HFFc6 (cell line): ENCODE measurements around the gene PRKG1. TPM values are rescaled to one million over a fixed set of nuclear protein-coding genes. Genes with fewer than 3 reads are reported as not detected.
A peak's percentile ranks its signal among the peaks of the same experiment; 100 is the strongest.

ENCODE experiments used
- DNase-seq: peaks from one replicate; pipeline ENCODE4 v3.0.0-alpha.2; 2018
- H3K27ac Mint-ChIP-seq: 2 replicates; pipeline ENCODE4 v1.8.0; 2020; ENCODE audit warnings: mild to moderate bottlenecking, mixed read lengths
- H3K27me3 Mint-ChIP-seq: 2 replicates; pipeline ENCODE4 v1.8.0; 2021; ENCODE audit warnings: mild to moderate bottlenecking, moderate library complexity, mixed read lengths; ENCODE audit not compliant: insufficient read depth
- H3K36me3 Mint-ChIP-seq: 2 replicates; pipeline ENCODE4 v1.8.0; 2021; ENCODE audit warnings: low read depth, mixed read lengths
- H3K4me1 Mint-ChIP-seq: 2 replicates; pipeline ENCODE4 v1.8.0; 2020; ENCODE audit warnings: low read depth, mixed read lengths
- H3K4me3 Mint-ChIP-seq: 2 replicates; pipeline ENCODE4 v1.8.0; 2020; ENCODE audit warnings: mild to moderate bottlenecking, moderate library complexity, mixed read lengths
- H3K9me3 Mint-ChIP-seq: 2 replicates; pipeline ENCODE4 v1.8.0; 2020; ENCODE audit warnings: mild to moderate bottlenecking, mixed read lengths
- total RNA-seq, 6 experiments: library from RNA; stranded (reverse); fragmentation: NEBNext Ultra II Directional; extraction: Animal tissue kit (Norgen Biotek cat#: 25700); gene quantifications; 2 replicates in 1 of 6; 3 replicates in 5 of 6; pipeline ENCODE4 v1.2.3, GENCODE V29; 2021
- TF ChIP-seq, protein P1 (sequence below): fragments of 200-600 bp; sonication (generic); IDR thresholded peaks from 2 replicates; pipeline ENCODE4 v1.5.0; 2021; ENCODE audit warnings: antibody characterized with exemption, mild to moderate bottlenecking

PRKG1 gene
- total RNA-seq, 6 experiments from 2014 or later: 9.3 to 10.1 (median 9.8) TPM

DNA sequence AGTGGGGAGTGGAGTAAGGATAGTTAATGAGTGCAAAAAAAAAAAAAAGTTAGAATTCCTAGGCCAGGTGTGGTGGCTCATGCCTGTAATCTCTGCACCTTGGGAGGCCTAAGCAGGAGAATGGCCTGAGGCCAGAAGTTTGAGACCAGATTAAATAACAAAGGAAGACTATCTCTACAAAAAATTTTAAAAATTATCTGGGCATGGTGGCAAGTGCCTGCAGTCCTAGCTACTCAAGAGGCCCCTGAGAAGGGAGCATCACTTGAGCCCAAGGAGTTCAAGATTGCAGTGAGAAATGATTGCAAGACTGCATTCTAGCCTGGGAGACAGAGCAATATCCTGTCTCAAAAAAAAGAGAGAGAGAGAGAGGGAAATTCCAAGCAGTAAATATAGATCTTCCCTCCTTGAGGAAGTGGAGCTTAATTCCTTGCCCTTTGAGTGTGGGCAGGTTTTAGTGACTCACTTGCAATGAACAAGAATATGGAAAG lies 644.6 kb downstream of the PRKG1 start:
- Mint-ChIP-seq H3K9me3 (no peaks in the 10 kb centered on the region), H3K36me3 (no peaks in the 10 kb centered on the region), H3K4me3 (no peak overlapping the region), H3K27ac (no peak overlapping the region), H3K4me1 (peaks cover 15% of the 10 kb centered on the region), H3K27me3 (peaks cover 2% of the 10 kb centered on the region; the same call in 1 of the 2 replicates)
- peak; percentile 23 for DNase-seq
- TF ChIP-seq, protein P1, sequence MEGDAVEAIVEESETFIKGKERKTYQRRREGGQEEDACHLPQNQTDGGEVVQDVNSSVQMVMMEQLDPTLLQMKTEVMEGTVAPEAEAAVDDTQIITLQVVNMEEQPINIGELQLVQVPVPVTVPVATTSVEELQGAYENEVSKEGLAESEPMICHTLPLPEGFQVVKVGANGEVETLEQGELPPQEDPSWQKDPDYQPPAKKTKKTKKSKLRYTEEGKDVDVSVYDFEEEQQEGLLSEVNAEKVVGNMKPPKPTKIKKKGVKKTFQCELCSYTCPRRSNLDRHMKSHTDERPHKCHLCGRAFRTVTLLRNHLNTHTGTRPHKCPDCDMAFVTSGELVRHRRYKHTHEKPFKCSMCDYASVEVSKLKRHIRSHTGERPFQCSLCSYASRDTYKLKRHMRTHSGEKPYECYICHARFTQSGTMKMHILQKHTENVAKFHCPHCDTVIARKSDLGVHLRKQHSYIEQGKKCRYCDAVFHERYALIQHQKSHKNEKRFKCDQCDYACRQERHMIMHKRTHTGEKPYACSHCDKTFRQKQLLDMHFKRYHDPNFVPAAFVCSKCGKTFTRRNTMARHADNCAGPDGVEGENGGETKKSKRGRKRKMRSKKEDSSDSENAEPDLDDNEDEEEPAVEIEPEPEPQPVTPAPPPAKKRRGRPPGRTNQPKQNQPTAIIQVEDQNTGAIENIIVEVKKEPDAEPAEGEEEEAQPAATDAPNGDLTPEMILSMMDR: no peak

DNA sequence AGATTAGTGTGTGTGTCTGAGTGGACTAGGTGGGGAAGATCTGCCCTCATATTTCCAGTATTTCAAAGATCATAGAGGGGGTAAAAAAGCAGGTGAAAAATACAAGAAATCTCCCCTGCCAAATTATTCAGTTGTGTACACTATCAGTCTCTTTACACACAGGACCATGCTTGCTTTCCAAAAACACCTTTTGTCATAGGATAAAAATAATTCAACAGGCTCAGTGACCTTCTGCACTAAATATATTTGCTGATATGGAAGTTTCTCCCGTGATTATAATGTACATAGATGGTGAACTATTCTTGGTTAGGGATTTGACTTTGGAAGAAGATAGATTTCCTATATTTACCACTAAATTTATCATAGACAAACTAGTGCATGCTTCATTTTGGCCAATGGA lies 649.8 kb downstream of the PRKG1 start:
- no peak overlapping the region for H3K4me3 Mint-ChIP-seq
- H3K4me1 Mint-ChIP-seq: peaks cover 3% of the 10 kb centered on the region
- H3K27me3 Mint-ChIP-seq: no peaks in the 10 kb centered on the region; the same call in 1 of the 2 replicates
- DNase-seq: no peak
- H3K36me3 Mint-ChIP-seq: no peaks in the 10 kb centered on the region
- TF ChIP-seq, protein P1: no peak
- no peaks in the 10 kb centered on the region for H3K9me3 Mint-ChIP-seq
- H3K27ac Mint-ChIP-seq: no peak overlapping the region

DNA sequence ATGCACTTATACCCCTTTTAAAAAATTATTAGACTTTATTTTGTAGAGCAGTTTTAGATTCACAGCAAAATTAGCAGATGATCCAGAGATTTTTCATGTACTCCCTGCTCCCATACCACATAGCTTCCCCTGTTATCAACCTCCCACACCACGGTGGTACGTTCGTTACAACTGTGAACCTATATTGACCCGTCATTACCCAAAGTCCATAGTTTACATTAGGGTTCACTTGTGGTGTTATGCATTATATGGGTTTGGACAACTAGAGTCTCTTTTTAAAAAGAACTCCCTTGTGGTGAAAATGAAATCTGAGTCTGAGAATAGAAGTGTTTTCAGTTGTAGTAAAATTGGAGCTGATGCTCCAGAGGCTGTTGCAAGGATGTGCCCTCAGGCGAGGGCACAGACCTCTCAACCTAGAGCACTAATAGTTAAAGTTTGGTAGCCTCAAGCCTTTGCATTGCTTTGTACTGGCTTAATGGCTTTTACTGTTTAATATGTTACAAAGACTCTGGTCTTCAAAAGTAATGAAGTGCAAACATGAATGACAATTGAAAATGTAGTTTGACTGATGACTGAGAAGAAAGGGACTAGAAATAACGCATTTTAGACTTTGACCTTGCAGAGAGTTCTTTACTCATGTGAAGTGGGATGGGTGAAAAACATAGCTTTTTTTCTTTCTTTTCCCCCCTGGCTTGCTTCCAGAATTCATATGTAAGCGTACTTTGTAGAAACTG lies 655.7 kb downstream of the PRKG1 start:
- peaks cover 15% of the 10 kb centered on the region for H3K4me1 Mint-ChIP-seq
- no peak for DNase-seq
- H3K4me3 Mint-ChIP-seq: no peak overlapping the region
- TF ChIP-seq, protein P1: no peak
- H3K36me3 Mint-ChIP-seq: no peaks in the 10 kb centered on the region
- H3K9me3 Mint-ChIP-seq: no peaks in the 10 kb centered on the region
- peaks cover 2% of the 10 kb centered on the region for H3K27me3 Mint-ChIP-seq
- H3K27ac Mint-ChIP-seq: no peak overlapping the region

DNA sequence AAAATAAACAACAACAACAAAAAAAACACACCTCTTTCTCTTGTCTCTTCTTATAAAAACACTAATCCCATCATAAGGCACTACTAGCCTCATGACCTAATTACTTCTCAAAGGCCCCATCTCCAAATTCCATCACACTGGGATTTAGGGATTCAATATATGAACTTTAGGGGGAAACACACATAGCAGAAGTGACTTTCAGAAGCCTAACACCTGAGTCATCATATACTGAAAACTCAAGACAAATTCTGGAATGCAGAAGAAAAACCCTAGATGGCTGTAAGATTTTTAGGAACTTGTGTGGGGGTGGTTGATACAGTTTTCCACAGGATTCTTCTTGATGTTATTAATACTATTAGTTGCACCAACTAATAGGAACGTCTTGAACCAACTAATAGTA lies 658.8 kb downstream of the PRKG1 start:
- Mint-ChIP-seq H3K36me3 (no peaks in the 10 kb centered on the region), H3K27ac (no peak overlapping the region), H3K27me3 (peaks cover 2% of the 10 kb centered on the region), H3K9me3 (no peaks in the 10 kb centered on the region), H3K4me1 (peaks cover 15% of the 10 kb centered on the region), H3K4me3 (no peak overlapping the region)
- peak; percentile 7 for DNase-seq
- TF ChIP-seq, protein P1: no peak

DNA sequence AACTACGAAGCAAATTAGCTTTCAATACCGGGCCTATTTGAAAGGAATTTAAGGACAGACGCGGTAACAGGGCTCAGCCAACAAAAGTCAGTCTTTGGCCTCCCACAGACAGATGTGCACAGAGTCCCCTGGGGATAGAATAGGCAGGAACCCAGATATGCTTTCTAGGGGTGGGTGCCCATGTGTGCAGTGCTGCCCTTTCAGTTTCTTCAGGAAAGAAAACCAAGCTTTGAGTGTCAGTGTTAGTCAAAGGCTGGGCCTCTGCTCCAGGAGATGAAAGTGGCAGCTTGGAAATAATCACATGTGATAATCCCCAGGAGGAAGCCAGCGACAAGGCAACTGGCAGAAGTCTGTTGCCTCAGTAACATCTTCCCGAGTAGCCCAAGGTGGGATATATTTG lies 668.9 kb downstream of the PRKG1 start:
- no peak overlapping the region for H3K4me3 Mint-ChIP-seq
- no peaks in the 10 kb centered on the region for H3K9me3 Mint-ChIP-seq
- no peak overlapping the region for H3K27ac Mint-ChIP-seq
- H3K4me1 Mint-ChIP-seq: no peaks in the 10 kb centered on the region
- TF ChIP-seq, protein P1: no peak
- peaks cover 2% of the 10 kb centered on the region; the same call in 1 of the 2 replicates for H3K27me3 Mint-ChIP-seq
- DNase-seq: no peak
- no peaks in the 10 kb centered on the region for H3K36me3 Mint-ChIP-seq
